Putamen (tissue), 1 donor: ENCODE data around the gene ELOVL5.
A peak's percentile ranks its signal among the peaks of the same experiment; 100 is the strongest.

Source experiments
- DNase-seq: peaks from one replicate; pipeline ENCODE4 v3.0.0-alpha.2; 2016; ENCODE audit warnings: low spot score

Gene ELOVL5

GRCh38 chr6:53269827-53270226 is 78.9 kb downstream of the ELOVL5 start:
- no peak for DNase-seq

GRCh38 chr6:53268858-53269608 is 79.7 kb downstream of the ELOVL5 start:
- no peak for DNase-seq

GRCh38 chr6:53266553-53267090 is 82.1 kb downstream of the ELOVL5 start:
- DNase-seq = no peak

DNA sequence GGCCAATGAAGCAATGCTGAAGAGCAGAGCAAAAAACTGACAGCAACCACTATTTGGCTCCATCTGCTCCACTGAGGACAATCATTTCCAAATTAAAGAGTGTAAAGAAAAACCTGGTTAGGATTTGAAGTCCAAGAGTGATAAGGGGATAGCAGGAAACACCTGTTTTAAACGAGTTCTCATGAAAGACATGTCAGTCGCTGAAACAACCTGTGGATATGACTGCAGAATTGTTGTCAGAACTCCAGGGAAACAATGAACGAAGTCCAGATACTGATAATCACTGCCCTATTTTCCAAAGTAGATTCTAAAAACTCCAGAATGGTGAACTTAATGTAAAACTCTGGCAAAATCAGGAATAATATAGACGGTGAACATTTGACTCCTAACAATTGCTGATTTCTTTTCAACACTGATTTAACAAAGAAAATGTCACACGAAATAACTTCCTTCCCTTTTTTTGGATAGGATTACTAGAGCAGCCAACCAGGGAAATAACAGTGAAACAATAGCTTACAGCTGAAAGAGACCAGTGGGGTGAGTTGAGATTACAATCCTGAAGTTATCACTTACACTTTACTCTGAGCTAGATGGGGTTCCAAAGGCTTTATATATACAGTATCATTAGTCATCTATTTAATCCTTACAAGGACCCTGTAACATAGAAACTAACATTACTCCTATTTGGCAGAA is 83.7 kb downstream of the ELOVL5 start:
- no peak for DNase-seq

DNA sequence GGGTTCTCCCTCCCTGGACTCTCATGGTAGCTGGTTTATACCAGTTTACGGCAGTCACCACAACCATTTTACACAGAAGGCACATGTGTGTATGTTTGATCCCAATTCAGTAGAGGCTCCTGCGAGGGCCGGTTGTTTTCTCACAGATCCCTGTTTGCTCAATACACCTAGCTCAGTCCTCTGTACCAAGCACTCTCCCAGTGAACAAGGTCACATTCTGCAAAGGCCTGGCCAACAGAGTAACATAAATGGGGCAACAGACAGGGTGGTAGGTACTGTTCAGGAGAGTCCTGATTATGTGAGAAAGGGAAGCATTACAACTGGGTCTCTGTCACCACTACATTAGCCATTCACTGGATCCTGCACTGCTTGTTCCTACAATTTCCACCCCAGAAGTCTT is 84.4 kb downstream of the ELOVL5 start:
- DNase-seq = no peak

DNA sequence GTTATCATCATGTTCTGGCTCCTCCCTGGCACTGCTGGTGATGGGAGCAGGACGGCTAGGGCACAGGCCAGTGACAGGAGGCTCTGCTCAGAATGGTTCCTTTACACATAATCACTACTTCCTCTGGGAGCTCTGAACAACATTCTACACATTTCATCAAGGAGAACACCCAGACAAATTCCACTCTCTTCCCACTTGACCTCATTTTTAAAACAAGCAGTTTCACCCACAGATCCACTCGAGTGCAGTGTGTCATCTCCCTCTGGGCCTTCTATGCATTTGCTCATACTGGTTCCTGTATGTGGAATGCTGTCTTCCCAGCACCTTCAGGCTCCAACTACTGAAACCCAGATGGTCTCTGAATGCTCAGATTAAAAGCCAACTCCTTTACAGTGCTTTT is 84.8 kb downstream of the ELOVL5 start:
- peak; percentile 59 for DNase-seq

DNA sequence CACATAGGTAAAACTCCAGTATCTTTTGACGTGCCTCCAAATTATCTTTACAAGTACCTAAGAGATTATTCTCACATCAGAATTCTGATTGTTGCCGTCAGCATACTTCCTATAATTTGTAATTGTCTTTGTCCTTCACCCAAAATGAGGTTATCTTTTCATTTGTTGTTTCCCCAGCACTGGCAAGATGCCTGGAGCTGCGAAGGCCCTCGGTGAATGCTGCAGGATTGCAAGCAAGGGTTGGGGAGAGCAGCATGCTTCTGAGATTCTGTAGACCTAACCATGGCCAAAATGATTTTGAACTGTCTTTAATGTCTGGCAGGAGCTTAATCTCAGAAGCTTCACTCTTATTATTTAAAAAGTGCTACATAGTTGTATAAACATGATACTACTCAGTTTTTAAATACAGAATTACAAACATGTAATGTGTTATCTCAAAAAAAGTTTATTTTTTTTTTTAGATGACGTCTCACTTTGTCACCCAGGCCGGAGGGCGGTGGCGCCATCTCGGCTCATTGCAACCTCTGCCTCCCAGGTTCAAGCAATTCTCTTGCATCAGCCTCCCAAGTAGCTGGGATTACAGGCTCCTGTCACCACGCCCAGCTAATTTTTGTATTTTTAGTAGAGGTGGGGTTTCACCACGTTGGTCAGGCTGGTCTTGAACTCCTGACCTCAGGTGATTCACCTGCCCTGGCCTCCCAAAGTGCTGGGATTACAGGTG is 88.7 kb downstream of the ELOVL5 start:
- no peak for DNase-seq

- DNase-seq = no peak
These were observed 90.0 kb downstream of the ELOVL5 start for GRCh38 chr6:53258774-53259155.

- DNase-seq = no peak
These were observed 90.5 kb downstream of the ELOVL5 start for GRCh38 chr6:53258076-53258773.

- DNase-seq = no peak
These were observed 91.2 kb downstream of the ELOVL5 start for GRCh38 chr6:53257533-53257932.

- DNase-seq = no peak
These were observed 91.7 kb downstream of the ELOVL5 start for GRCh38 chr6:53257001-53257400.

- DNase-seq = no peak
These were observed 96.5 kb downstream of the ELOVL5 start for GRCh38 chr6:53252177-53252692.

DNA sequence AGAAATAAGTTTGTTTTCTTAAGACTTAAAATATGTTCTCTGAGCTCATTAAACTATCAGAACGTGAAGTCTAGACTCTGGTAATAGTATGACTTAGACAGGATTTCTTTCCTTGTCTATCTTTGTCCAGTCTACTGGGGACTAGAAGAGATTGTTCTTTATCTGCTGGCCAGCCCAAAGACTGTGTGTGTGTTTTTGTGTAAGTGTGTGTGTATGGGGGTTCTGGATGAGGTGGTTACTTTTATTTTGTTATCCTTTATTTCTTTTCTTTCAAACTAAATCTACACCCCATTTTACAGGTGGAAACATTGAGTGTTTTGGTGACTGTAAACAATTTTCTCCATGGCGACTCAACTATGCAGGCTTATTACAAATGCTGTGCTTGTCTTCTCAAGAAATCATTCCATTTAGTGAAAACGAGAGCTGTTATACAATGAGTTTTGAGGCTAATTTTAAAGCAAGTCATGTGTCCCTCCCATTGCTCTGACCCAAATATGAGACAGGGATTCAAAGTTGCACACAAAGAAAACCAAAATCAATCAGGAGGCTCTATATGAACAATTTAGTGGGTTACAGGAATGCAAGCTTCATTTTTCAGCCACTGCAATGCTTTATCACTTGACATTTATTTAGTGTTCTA is 97.6 kb downstream of the ELOVL5 start:
- peak; percentile 37 for DNase-seq

DNA sequence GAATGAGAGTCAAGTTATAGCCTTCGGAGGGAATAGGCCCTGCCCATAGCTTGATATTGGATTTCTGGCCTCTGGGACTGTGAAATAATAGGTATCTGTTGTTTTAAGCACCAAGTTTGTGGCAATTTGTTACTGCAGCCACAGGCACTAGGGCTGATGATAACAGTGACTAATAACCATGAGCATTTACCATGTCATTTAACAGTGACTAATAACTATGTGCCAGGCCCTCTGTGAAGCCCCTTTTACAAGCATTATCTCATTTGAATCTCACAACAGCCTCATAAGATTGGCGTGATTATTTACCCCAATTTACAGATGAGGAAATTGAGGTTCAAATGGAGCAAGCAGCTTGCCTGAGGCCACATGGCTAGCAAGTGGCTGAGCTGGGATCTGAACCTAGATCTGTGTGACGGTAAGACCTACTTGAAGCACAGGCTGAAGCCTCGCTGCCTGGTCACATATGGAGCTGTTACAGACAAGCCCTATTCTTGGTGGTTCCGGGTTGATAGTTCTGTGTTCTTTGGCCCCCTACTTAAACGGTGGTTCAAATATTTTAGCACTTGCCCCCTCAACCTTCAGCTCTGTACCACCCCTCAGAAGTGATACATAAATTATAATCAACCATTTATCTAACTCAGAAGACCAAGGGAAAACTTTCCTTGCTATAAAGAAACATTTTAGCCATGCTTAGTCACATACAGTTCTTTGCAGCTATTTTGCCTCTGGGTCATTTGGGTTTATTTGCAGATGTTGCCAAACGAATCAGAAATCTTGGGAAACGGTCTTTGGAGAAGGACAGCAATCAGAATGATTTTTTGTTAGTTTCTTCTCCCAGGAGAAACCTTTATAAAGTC is 98.3 kb downstream of the ELOVL5 start:
- no peak for DNase-seq

- DNase-seq = no peak
These were observed 101.8 kb downstream of the ELOVL5 start for GRCh38 chr6:53246924-53247323.

DNA sequence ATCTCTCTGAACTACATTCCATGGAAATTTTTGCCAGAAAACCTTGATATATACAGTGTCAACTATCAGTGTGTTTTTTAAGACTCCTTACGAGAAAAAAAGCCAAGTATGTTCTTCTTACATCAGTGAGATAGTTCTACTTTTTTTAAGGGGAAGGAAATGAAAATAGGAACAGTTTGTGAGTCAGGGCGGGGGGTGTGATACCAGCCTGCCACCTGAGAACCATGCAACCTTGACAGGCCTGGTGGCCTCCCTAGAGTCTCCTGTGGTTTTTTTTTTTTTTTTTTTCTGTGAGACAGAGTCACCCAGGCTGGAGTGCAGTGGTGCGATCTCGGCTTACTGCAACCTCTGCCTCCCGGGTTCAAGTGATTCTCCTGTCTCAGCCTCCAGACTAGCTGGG is 103.8 kb downstream of the ELOVL5 start:
- no peak for DNase-seq

DNA sequence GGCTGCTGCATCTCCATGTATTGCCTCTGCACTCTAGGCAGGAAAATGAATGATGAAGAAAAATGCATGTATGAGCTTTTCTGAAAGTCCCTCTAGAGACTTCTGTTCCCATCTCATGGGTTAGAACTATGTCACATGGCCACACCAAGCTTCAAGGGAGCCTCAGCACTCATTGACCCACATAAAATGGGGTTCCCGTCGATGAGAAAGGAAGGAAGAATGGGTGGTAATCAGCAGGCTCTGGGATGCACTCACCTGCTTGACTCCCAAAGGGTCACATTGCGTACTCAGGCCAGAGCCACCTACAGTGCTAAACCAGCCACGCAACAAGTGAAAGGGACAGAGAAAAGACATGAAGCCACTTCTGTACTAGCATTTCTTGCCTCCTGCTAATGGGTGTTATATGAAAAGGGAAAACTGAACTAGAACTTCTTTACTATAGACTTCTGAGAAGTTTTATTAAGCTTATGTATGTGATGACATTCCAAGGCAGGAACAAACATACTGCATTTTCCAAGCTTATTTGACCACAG is 104.3 kb downstream of the ELOVL5 start:
- DNase-seq = no peak

GRCh38 chr6:53241938-53242337 is 106.8 kb downstream of the ELOVL5 start:
- DNase-seq = no peak

DNA sequence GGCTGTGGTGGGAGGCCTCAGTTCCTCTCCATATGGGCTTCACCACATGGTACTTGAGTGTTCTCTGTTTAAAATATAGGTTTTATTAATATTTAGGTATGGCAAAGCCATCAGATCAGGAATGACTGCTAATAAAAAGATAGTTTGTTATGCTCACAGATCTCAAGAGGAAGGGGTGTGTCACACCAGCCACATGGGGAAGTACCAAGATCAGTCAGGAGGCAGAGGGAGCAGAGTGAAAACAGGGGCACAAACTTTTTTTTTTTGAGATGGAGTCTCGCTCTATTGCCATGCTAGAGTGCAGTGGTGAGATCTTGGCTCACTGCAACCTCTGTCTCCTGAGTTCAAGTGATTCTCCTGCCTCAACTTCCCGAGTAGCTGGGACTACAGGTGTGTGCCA is 108.0 kb downstream of the ELOVL5 start:
- no peak for DNase-seq

- DNase-seq = no peak
These were observed 108.6 kb downstream of the ELOVL5 start for GRCh38 chr6:53240139-53240538.
